CD4-positive, alpha-beta T cell (primary cell): Measurements from ENCODE around the gene ZNF222. TPM values are rescaled to one million over a fixed set of nuclear protein-coding genes. Genes with fewer than 3 reads are reported as not detected.
A peak's percentile ranks its signal among the peaks of the same experiment; 100 is the strongest.

Source experiments
- ATAC-seq: fragments of 200-7000 bp; cut with Tn5 transposase; one replicate; pipeline ENCODE4 v1.10.0; 2022; ENCODE audit warnings: mild to moderate bottlenecking; ENCODE audit not compliant: poor library complexity
- CTCF ChIA-PET: fragments of 350-600 bp; sonication (Branson Sonifier 250); formaldehyde crosslinking; loops from one replicate; lab custom pipeline; 2021; ENCODE audit warnings: antibody characterized with exemption, inconsistent platforms; lab: Charles Lee
- POLR2A ChIA-PET: fragments of 350-600 bp; sonication (Branson Sonifier 250); formaldehyde crosslinking; loops from one replicate; lab custom pipeline; 2021; ENCODE audit warnings: antibody characterized with exemption, inconsistent platforms; lab: Charles Lee
- DNase-seq, 14 experiments: peaks; one replicate each; pipeline ENCODE4 v3.0.0-alpha.2; 2013 to 2020; ENCODE audit warnings: mixed read lengths in 2 of 14
- H3K27ac ChIP-seq, 2 donors: one replicate each; pipeline versions ENCODE4 v1.5.1 to v1.7.0; 2013; ENCODE audit warnings: low read length in 2 of 2, low read depth in 1 of 2, mild to moderate bottlenecking in 1 of 2
- H3K27me3 ChIP-seq, 2 experiments: 1 replicate in 1 of 2; 2 replicates in 1 of 2; pipeline versions ENCODE4 v1.6.1 to v1.7.0; 2013; ENCODE audit warnings: low read length in 2 of 2, control low read depth in 1 of 2, mild to moderate bottlenecking in 1 of 2, moderate library complexity in 1 of 2; ENCODE audit not compliant: insufficient read depth in 2 of 2, control insufficient read depth in 1 of 2
- H3K36me3 ChIP-seq: one replicate; pipeline ENCODE4 v1.6.1; 2013; ENCODE audit warnings: low read length, control low read depth; ENCODE audit not compliant: insufficient read depth
- H3K4me1 ChIP-seq: one replicate; pipeline ENCODE4 v1.6.1; 2013; ENCODE audit warnings: low read length, control low read depth; ENCODE audit not compliant: insufficient read depth
- H3K4me3 ChIP-seq: one replicate; pipeline ENCODE4 v1.5.1; 2013; ENCODE audit warnings: mild to moderate bottlenecking, low read length, moderate library complexity
- H3K9me3 ChIP-seq, 2 experiments: 1 replicate in 1 of 2; 2 replicates in 1 of 2; pipeline versions ENCODE4 v1.6.1 to v1.7.0; 2013; ENCODE audit warnings: low read length in 2 of 2, mild to moderate bottlenecking in 2 of 2, control low read depth in 1 of 2, moderate library complexity in 1 of 2; ENCODE audit not compliant: control insufficient read depth in 1 of 2, insufficient read depth in 1 of 2
- H3K27ac Mint-ChIP-seq: one replicate; pipeline ENCODE4 v1.8.0; 2020; ENCODE audit warnings: mixed read lengths
- H3K27me3 Mint-ChIP-seq: one replicate; pipeline ENCODE4 v1.8.0; 2021; ENCODE audit warnings: mixed read lengths
- H3K36me3 Mint-ChIP-seq: one replicate; pipeline ENCODE4 v1.8.0; 2021; ENCODE audit warnings: low read depth, mixed read lengths
- H3K4me1 Mint-ChIP-seq: one replicate; pipeline ENCODE4 v1.8.0; 2021; ENCODE audit warnings: low read depth, mixed read lengths
- H3K4me3 Mint-ChIP-seq: one replicate; pipeline ENCODE4 v1.8.0; 2020; ENCODE audit warnings: mild to moderate bottlenecking, mixed read lengths
- H3K9me3 Mint-ChIP-seq: one replicate; pipeline ENCODE4 v1.8.0; 2020; ENCODE audit warnings: mixed read lengths
- CTCF ChIP-seq: fragments of 200-600 bp; IDR thresholded peaks from one replicate; pipeline ENCODE4 v1.8.0; 2022; ENCODE audit warnings: antibody characterized with exemption, mild to moderate bottlenecking
- intact Hi-C, 2 experiments: fragments of 100-400 bp; cut with DNase I in 1 of 2; cut with micrococcal nuclease in 1 of 2; formaldehyde crosslinking; loops; one replicate each; pipeline versions ENCODE4 v1.15.1 to v1.9.0; 2023 to 2025; cut with DNase I, micrococcal nuclease
- total RNA-seq, 174 experiments: library from RNA in 2 of 174; stranded (reverse) in 2 of 174; gene quantifications; one replicate each; pipeline ENCODE4 v1.2.3 and lab custom pipeline; 2021 to 2026

ZNF222 gene
- total RNA-seq, 2 experiments from 2014 or later = 4.5 to 5.8 TPM

GRCh38 chr19:44026622-44027021 lies 1.4 kb downstream of the ZNF222 start:
- Mint-ChIP-seq H3K27me3 (peaks cover 3% of the 10 kb centered on the region), H3K4me3 (peak overlapping the region; percentile 56), H3K27ac (no peak overlapping the region), H3K4me1 (peaks cover 30% of the 10 kb centered on the region), H3K9me3 (peaks cover 29% of the 10 kb centered on the region), H3K36me3 (peaks cover 77% of the 10 kb centered on the region)
- no peak overlapping the region for H3K27ac ChIP-seq
- ChIA-PET CTCF (no interaction called here), POLR2A (no interaction called here)
- H3K4me1 ChIP-seq = peaks cover 14% of the 10 kb centered on the region
- TF ChIP-seq CTCF = no peak
- intact Hi-C loops = loop anchor here in 1 of 2 experiments (2.0 kb wide), 1 partner anchor 24 kb away; no protein-coding TSS in a partner anchor
- DNase-seq (no peak), ATAC-seq (no peak)
- no peak overlapping the region for H3K4me3 ChIP-seq
- no peaks in the 10 kb centered on the region for H3K27me3 ChIP-seq
- H3K9me3 ChIP-seq = peaks cover 8 to 35% of the 10 kb centered on the region in 2 experiments
- peaks cover 49% of the 10 kb centered on the region for H3K36me3 ChIP-seq

GRCh38 chr19:44032001-44032610 lies 6.9 kb downstream of the ZNF222 start:
- no peaks in the 10 kb centered on the region for H3K4me1 ChIP-seq
- no peak overlapping the region for H3K4me3 Mint-ChIP-seq
- H3K27me3 ChIP-seq = no peaks in the 10 kb centered on the region
- peaks cover 51% of the 10 kb centered on the region for H3K36me3 ChIP-seq
- no peak overlapping the region for H3K4me3 ChIP-seq
- H3K36me3 Mint-ChIP-seq = peaks cover 84% of the 10 kb centered on the region
- H3K27me3 Mint-ChIP-seq = no peaks in the 10 kb centered on the region
- TF ChIP-seq CTCF = no peak
- no peak overlapping the region for H3K27ac Mint-ChIP-seq
- ATAC-seq (no peak), DNase-seq (no peak)
- ChIA-PET CTCF (no interaction called here), POLR2A (no interaction called here)
- H3K9me3 Mint-ChIP-seq = peaks cover 24% of the 10 kb centered on the region
- peaks cover 39 to 88% of the 10 kb centered on the region in 2 experiments for H3K9me3 ChIP-seq
- intact Hi-C loops = no loop called here
- H3K27ac ChIP-seq = no peak overlapping the region
- H3K4me1 Mint-ChIP-seq = peaks cover 10% of the 10 kb centered on the region

GRCh38 chr19:44042147-44042546 lies 17.0 kb downstream of the ZNF222 start:
- TF ChIP-seq CTCF = no peak
- Mint-ChIP-seq H3K27ac (no peak overlapping the region), H3K4me3 (no peak overlapping the region), H3K27me3 (peaks cover 35% of the 10 kb centered on the region), H3K9me3 (peaks cover 35% of the 10 kb centered on the region), H3K4me1 (no peaks in the 10 kb centered on the region), H3K36me3 (peaks cover 21% of the 10 kb centered on the region)
- Histone ChIP-seq H3K9me3 (peaks cover 9 to 21% of the 10 kb centered on the region in 2 experiments), H3K4me3 (no peak overlapping the region), H3K4me1 (no peaks in the 10 kb centered on the region), H3K27me3 (peaks cover 0 to 6% of the 10 kb centered on the region in 2 experiments), H3K36me3 (no peaks in the 10 kb centered on the region), H3K27ac (no peak overlapping the region)
- ChIA-PET CTCF (no interaction called here), POLR2A (no interaction called here)
- ATAC-seq (no peak), DNase-seq (no peak)
- intact Hi-C loops = no loop called here
